Activated CD4-positive, alpha-beta T cell treated with anti-CD3 and anti-CD28 coated beads for 1 hour (primary cell): ENCODE results near the gene FHDC1.
"Not testable (repeated sequence)": the region's sequence is repeated elsewhere in the genome, so short reads cannot be mapped to it uniquely, and the experiment has no call there.

Experiments used
- DNase-seq: peaks from one replicate; pipeline ENCODE4 v3.0.0-alpha.2; 2020

FHDC1 gene

GRCh38 chr4:152935631-152936445 lies at the start of gene FHDC1:
TSS of gene FHDC1 (plus strand) at chr4:152936323. CDS start at chr4:152943058, 6,735 bp downstream.
- no peak for DNase-seq

GRCh38 chr4:152887981-152888380 lies 48.1 kb upstream of the FHDC1 start:
- no peak for DNase-seq

DNA sequence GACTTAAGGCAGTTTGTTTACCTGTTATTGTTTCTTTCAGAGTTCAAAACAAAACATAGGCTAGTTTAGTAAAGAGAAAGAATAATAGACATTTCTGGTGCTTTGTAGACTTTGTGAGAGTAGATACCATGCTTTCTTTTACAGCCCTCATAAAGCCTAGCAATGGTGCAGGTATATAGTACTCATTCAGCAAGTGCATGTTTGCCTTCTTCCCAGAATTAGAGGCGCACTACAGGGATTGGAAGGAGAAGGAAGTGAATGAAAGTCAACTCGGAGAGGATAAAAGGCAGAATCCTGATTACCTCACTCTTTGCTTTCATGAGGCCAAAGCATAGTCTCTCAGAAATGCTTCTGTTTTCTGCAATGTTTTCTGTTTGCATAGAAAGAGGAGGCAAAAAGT lies 43.1 kb upstream of the FHDC1 start:
- no peak for DNase-seq

DNA sequence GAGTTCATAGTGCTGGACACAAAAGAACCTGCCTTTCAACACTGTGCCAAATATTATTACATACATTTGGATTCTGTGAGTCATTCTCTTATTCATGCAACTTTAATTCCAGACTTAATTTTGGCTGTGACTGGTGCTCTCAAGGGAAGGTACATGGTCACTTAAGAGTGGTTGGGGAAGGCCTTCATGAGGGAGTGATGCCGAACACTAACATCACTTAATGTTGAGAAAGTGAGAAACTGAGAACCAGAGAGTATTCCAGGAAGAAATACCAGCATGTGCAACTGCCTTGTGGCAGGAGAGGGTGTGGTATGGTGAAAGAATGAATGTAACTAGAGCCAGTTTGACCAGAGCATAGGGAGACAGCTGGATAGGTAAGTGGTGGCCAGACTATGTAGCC lies 41.5 kb upstream of the FHDC1 start:
- DNase-seq, result no peak

DNA sequence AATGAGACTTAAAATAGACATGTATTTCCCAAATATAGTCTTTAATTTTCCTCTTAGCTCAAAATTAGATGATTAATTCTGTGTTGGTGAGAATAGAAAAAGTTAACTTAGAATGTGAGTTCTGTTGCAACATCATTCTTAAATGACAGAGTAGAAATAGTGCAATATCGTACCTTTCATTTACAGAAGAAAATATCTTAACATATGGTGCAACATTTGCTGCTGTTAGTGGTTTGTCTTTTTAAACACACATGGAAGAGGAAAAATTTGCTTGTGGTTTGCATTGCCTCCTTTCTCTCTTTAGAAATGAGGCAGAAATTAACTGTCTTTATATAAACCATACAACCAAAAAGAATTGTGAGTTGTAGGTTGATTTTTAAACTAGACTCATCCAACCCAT lies 39.3 kb upstream of the FHDC1 start:
- DNase-seq, result no peak

GRCh38 chr4:152898133-152898532 lies 38.0 kb upstream of the FHDC1 start:
- DNase-seq, result not testable (repeated sequence)

- DNase-seq, result no peak
Measured at GRCh38 chr4:152898606-152899005, 37.5 kb upstream of the FHDC1 start.

DNA sequence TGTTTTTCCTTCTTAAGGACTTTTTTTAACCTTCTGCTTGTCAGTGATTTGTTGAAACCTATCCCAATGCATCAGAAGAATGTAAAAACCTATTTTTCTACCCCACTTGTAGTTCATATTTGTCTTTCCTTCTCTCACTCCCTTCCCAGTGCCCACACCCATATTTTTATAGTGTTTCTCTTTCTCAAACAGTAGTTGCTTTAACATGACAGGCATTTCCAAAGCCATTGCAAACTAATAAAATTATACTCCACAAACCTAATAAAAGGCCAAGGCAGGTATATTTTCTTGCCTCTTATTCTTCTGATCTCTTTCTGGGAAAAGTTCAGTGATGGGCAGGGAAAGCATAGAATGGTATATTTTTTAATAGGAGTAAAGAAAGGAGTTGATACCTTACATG lies 35.7 kb upstream of the FHDC1 start:
- DNase-seq, result no peak

DNA sequence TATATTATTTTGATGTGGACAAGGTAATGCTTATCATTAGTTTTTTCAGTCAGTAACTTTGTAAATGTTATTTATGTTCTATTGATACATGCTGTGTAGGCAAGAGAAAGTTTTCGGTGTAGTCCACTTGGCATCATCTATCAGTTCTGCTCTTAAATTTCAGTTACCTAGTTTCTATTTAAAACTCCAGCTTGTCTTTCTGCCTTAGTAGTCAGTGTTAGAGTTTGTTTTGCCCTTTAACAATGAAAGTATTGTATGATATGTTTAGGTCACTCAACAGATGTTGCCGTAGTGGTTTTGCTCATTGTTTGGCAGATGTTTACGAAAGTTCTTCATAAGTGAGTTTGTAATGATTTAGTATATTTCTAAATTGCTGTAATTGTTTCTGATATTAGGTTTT lies 34.9 kb upstream of the FHDC1 start:
- DNase-seq, result no peak

GRCh38 chr4:152903658-152904057 lies 32.5 kb upstream of the FHDC1 start:
- DNase-seq, result no peak

- DNase-seq, result no peak
Measured at GRCh38 chr4:152909901-152910300, 26.2 kb upstream of the FHDC1 start.

- no peak for DNase-seq
Measured at GRCh38 chr4:152910521-152910920, 25.6 kb upstream of the FHDC1 start.

- no peak for DNase-seq
Measured at GRCh38 chr4:152917543-152918395, 18.4 kb upstream of the FHDC1 start.

GRCh38 chr4:152919826-152920225 lies 16.3 kb upstream of the FHDC1 start:
- no peak for DNase-seq

DNA sequence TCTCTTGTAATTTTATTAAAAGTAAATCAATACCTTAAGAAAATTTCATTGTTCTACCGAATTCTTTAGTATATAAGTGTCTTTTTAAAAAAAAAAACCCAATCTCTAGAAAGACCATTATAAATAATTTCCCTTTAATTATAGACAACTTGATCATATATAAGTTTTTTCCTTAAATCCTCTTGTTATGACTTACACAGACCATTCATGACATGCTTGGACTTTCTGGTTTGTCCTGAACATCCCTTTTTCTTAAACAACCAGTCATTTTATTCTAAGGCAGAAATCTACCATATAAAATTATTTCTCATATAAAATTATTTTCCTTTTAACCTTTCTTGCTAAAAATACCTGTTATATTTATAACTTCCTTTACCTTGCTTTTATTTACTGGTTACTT lies 15.4 kb upstream of the FHDC1 start:
- no peak for DNase-seq

- no peak for DNase-seq
Measured at GRCh38 chr4:152921284-152921683, 14.8 kb upstream of the FHDC1 start.

DNA sequence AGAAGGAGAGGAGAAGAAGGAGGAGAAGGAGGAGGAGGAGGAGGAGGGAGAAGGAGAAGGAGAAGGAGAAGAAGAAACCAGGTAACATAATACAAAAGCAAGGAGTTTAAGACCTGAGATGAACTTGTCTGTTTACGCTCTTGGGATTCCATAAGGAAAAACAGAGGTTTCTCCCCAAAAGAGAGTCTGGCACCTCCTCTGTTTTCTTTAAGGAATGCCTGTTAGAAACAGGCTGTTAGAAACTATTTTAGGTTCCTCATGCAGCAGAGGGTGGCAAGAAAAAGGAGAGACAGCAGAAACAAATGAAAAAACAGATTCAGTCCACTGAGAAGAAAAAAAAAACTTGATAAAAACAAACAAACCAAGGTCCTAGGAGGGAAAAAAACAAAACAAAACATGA lies 10.3 kb upstream of the FHDC1 start:
- no peak for DNase-seq

DNA sequence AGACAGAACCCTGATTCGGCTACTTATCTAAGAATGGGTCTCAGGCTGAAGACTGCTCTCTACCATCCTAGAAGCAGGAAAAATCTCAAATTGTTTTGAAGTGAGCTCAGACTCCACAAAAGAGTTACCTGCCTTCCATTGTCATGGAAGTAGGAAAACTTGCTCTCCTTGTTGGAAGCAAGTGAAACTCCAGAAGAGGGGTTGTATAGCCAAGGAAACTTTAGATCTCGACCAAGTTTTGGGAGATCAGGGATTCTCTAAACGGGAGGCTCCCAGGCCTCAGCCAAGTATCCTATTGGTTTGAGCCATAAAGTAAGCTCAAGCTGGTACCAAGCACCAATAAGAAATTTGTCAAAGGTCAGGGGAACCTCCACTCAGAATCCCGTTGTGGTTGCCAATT lies 9.2 kb upstream of the FHDC1 start:
- no peak for DNase-seq

GRCh38 chr4:152927737-152928136 lies 8.4 kb upstream of the FHDC1 start:
- DNase-seq, result no peak

DNA sequence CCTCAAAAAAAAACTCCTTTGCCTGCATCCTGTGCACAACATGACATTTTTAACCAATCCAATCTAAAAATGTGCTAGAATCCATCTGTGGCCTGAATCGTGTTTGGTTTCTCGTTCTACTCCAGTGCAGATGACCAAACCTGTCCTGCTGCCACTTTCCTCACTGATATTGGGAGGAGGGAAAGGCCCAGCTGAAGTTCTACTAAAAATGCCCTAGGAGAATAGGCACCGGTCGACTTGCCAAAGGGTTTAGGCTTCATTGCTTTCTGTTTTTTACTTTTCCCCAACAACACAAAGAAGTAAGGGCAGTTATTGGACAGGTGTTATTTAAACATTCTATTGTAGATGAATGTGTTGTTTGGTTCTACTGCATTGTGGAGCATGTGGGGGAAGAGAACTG lies 7.8 kb upstream of the FHDC1 start:
- DNase-seq, result no peak

DNA sequence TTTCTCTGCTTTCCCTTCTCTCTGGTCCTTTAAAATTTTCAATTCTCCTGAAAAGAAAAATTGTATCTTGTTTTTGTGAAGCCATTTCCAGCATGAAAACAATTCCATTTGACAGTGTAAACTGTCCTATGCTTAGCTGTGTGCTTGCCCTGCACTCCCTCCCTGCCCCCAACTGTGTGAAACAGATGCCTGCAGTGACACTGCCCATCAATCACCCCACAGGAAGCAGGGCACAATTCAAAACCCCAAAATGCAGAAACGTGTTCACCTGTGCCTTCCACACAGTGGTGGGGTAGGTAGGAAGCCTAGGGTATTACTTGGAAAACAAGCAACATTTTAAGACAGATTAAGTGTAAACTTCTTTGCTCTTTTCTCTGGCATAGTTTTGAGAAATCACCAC lies 6.2 kb upstream of the FHDC1 start:
- no peak for DNase-seq

GRCh38 chr4:152935143-152935542 lies 980 bp upstream of the FHDC1 start:
- DNase-seq, result no peak

GRCh38 chr4:152936446-152937335 lies 568 bp downstream of the FHDC1 start:
- DNase-seq, result no peak
